ENCODE results near the gene PLA1A. TPM values are rescaled to one million over a fixed set of nuclear protein-coding genes. Genes with fewer than 3 reads are reported as not detected.

The PLA1A gene
- polyA plus RNA-seq, 1 of the 3 experiments (the other 2 are of a cell fraction), result not detected

DNA sequence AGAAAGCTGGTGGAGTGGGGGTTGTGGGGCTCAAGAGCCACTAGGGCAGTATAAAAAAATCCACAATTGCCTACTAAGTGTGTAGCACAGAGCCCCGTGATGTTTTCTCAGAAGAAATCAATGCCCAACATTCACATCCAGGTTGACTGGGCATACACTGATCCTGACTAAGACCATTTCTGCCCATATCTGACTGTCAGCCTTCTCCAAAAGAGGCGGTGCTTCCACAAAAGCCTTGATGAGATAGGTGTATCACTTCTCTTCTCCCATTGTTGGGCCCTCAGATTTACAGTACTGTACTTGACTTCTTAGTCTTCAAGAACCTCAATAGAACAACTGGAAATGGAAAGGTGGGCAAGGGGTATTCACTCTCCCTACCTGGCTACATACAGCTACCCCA is 61.3 kb downstream of the PLA1A start:
- H3K9me3 ChIP-seq, result no peaks in the 10 kb centered on the region
- no peak overlapping the region for H2AFZ ChIP-seq (ENCODE audit: low read depth)
- H3K36me3 ChIP-seq (replicated peaks in 1 of 2; ENCODE audit: control insufficient read depth in 1 of 2, insufficient read depth in 2 of 2, low read length in 1 of 2), result peaks cover 0 to 8% of the 10 kb centered on the region in 2 experiments
- peaks cover 18% of the 10 kb centered on the region for H3F3A ChIP-seq (replicated peaks; ENCODE audit: insufficient read depth)
- peak overlapping the region; percentile 93 to 98; a peak in 3 of 4 replicates for H3K27ac ChIP-seq (ENCODE audit: low read depth in 2 of 2, low read length in 1 of 2)
- H3K9ac ChIP-seq, result no peak overlapping the region
- H3K27me3 ChIP-seq (ENCODE audit: insufficient read depth), result no peaks in the 10 kb centered on the region
- POLR2A ChIA-PET, result interaction anchor here (0.7 to 2.6 kb wide), 3 partner anchors 21 to 161 kb away, joined by 3 to 9 read pairs (median 4); partner anchors contain the start of gene TIMMDC1
- H3K4me3 ChIP-seq (ENCODE audit: low read depth in 2 of 2, low read length in 1 of 2), result peak overlapping the region in 1 of 2 experiments; percentile 36; a peak in 2 of 4 replicates
- CTCF ChIA-PET, result interaction anchor here (0.6 to 1.1 kb wide), 3 partner anchors 9 to 213 kb away, joined by 3 to 4 read pairs (median 3); no protein-coding TSS in a partner anchor
- 73% methylated on average over 2 of the region's 2 CpGs for WGBS (ENCODE audit: low lambda C conversion rate)
- H3K4me1 ChIP-seq (ENCODE audit: control insufficient read depth in 1 of 2, insufficient read depth in 2 of 2, low read depth in 1 of 2, low read length in 1 of 2), result peaks cover 28 to 59% of the 10 kb centered on the region in 2 experiments
- no peak for TF ChIP-seq RAD21 (IDR thresholded peaks at IDR 0.05; ENCODE audit: low read length)
- no peak for TF ChIP-seq SIN3A (IDR thresholded peaks at IDR 0.05; ENCODE audit: borderline replicate concordance, low read depth, low read length)
- no peak for TF ChIP-seq FOXJ3 (CRISPR knock-in tag; IDR thresholded peaks at IDR 0.05)
- TF ChIP-seq GATA2 (CRISPR knock-in tag; IDR thresholded peaks at IDR 0.05), result no peak
- TF ChIP-seq IRF3 (IDR thresholded peaks at IDR 0.05; ENCODE audit: low read depth, low read length), result no peak
- no peak for TF ChIP-seq RCOR1 (IDR thresholded peaks at IDR 0.05; ENCODE audit: low read length)
- TF ChIP-seq YY1 (IDR thresholded peaks at IDR 0.05; ENCODE audit: low read depth), result no peak
- TF ChIP-seq POLR2AphosphoS5 (IDR thresholded peaks at IDR 0.05; ENCODE audit: low read depth, low read length), result no peak
- no peak for TF ChIP-seq PBX3 (IDR thresholded peaks at IDR 0.05)
- TF ChIP-seq ZBTB33 (IDR thresholded peaks at IDR 0.05; ENCODE audit: borderline replicate concordance, low read depth), result no peak
- no peak for TF ChIP-seq SMC3 (IDR thresholded peaks at IDR 0.05; ENCODE audit: low read depth, low read length)
- no peak for TF ChIP-seq TCF12 (IDR thresholded peaks at IDR 0.05)
- TF ChIP-seq REST (IDR thresholded peaks at IDR 0.05; ENCODE audit: low read depth, low read length), result no peak
- TF ChIP-seq RXRA (IDR thresholded peaks at IDR 0.05; ENCODE audit: borderline replicate concordance, low read depth), result no peak
- no peaks in the 10 kb centered on the region for H3K9me2 ChIP-seq
- no peaks in the 10 kb centered on the region for H3K79me2 ChIP-seq (ENCODE audit: insufficient read depth)
- H3K4me2 ChIP-seq, result peak overlapping the region; percentile 46; the same call in 1 of the 2 replicates
- DNase-seq, result no peak
- no peaks in the 10 kb centered on the region for H4K20me1 ChIP-seq (ENCODE audit: insufficient read depth)
